Measurements from ENCODE around the gene PRDM13.

The PRDM13 gene

GRCh38 chr6:99603421-99604165, 3.0 kb upstream of the PRDM13 start:
- no peak for DNase-seq (ENCODE audit: low read depth in 3 of 3, low spot score in 1 of 3)

- DNase-seq (ENCODE audit: low read depth in 3 of 3, low spot score in 1 of 3): no peak
Observed at GRCh38 chr6:99604166-99605073, 2.2 kb upstream of the PRDM13 start.

- DNase-seq (ENCODE audit: low read depth in 3 of 3, low spot score in 1 of 3): no peak
Observed at GRCh38 chr6:99605074-99605734, 1.4 kb upstream of the PRDM13 start.

- no peak for DNase-seq (ENCODE audit: low read depth in 3 of 3, low spot score in 1 of 3)
Observed at GRCh38 chr6:99605911-99606655, 550 bp upstream of the PRDM13 start.

GRCh38 chr6:99607416-99608036, 893 bp downstream of the PRDM13 start:
- DNase-seq (ENCODE audit: low read depth in 3 of 3, low spot score in 1 of 3): no peak

GRCh38 chr6:99608059-99608885, 1.6 kb downstream of the PRDM13 start:
- no peak for DNase-seq (ENCODE audit: low read depth in 3 of 3, low spot score in 1 of 3)

GRCh38 chr6:99608886-99609482, 2.4 kb downstream of the PRDM13 start:
- no peak for DNase-seq (ENCODE audit: low read depth in 3 of 3, low spot score in 1 of 3)

GRCh38 chr6:99609905-99610489, 3.4 kb downstream of the PRDM13 start:
- no peak for DNase-seq (ENCODE audit: low read depth in 3 of 3, low spot score in 1 of 3)

GRCh38 chr6:99611148-99611547, 4.5 kb downstream of the PRDM13 start:
- no peak for DNase-seq (ENCODE audit: low read depth in 3 of 3, low spot score in 1 of 3)

- no peak for DNase-seq (ENCODE audit: low read depth in 3 of 3, low spot score in 1 of 3)
Observed at GRCh38 chr6:99612551-99613408, 6.1 kb downstream of the PRDM13 start.

GRCh38 chr6:99613409-99613704, 6.7 kb downstream of the PRDM13 start:
- no peak for DNase-seq (ENCODE audit: low read depth in 3 of 3, low spot score in 1 of 3)

- DNase-seq (ENCODE audit: low read depth in 3 of 3, low spot score in 1 of 3): no peak
Observed at GRCh38 chr6:99613705-99614429, 7.2 kb downstream of the PRDM13 start.

- DNase-seq (ENCODE audit: low read depth in 3 of 3, low spot score in 1 of 3): no peak
Observed at GRCh38 chr6:99614430-99615186, 8.0 kb downstream of the PRDM13 start.

- DNase-seq (ENCODE audit: low read depth in 3 of 3, low spot score in 1 of 3): no peak
Observed at GRCh38 chr6:99617131-99617530, 10.5 kb downstream of the PRDM13 start.

GRCh38 chr6:99618649-99619408, 12.2 kb downstream of the PRDM13 start:
- no peak for DNase-seq (ENCODE audit: low read depth in 3 of 3, low spot score in 1 of 3)

- DNase-seq (ENCODE audit: low read depth in 3 of 3, low spot score in 1 of 3): no peak
Observed at GRCh38 chr6:99619409-99619762, 12.8 kb downstream of the PRDM13 start.

All from stimulated activated CD4-positive, alpha-beta T cell treated with anti-CD3 and anti-CD28 coated beads, TNF-alpha, amount 100 ng/mL, for 1 hour (primary cell).